ENCODE results near the gene VAT1.

- TF ChIP-seq POLR2AphosphoS5 (IDR thresholded peaks at IDR 0.05) (no peak), CTCF (IDR thresholded peaks at IDR 0.05) (no peak)
Observed at GRCh38 chr17:42969001-42969581, 53.1 kb downstream of the VAT1 start.

All from sigmoid colon (tissue), 4 donors.